CD8-positive, alpha-beta memory T cell (primary cell): Measurements from ENCODE around the gene TM4SF5. TPM values are rescaled to one million over a fixed set of nuclear protein-coding genes. Genes with fewer than 3 reads are reported as not detected.

Experiments
- CTCF ChIA-PET: fragments of 350-600 bp; sonication (Branson Sonifier 250); formaldehyde crosslinking; loops from one replicate; lab custom pipeline; 2021; ENCODE audit warnings: antibody characterized with exemption; lab: Charles Lee
- POLR2A ChIA-PET: fragments of 350-600 bp; sonication (Branson Sonifier 250); formaldehyde crosslinking; loops from one replicate; lab custom pipeline; 2021; ENCODE audit warnings: antibody characterized with exemption; lab: Charles Lee
- DNase-seq, 5 donors: peaks; one replicate each; pipeline versions ENCODE4 v3.0.0 to v3.0.0-alpha.2; 2020 to 2022; ENCODE audit warnings: mixed read lengths in 1 of 5
- H3K27ac ChIP-seq: one replicate; pipeline ENCODE4 v1.7.0; 2013; ENCODE audit warnings: low read depth, mild to moderate bottlenecking, low read length, moderate library complexity
- H3K27me3 ChIP-seq: 2 replicates; pipeline ENCODE4 v1.7.0; 2013; ENCODE audit warnings: low read length, mild to moderate bottlenecking; ENCODE audit not compliant: insufficient read depth, poor library complexity, severe bottlenecking
- H3K36me3 ChIP-seq: 2 replicates; pipeline ENCODE4 v1.7.0; 2013; ENCODE audit warnings: mild to moderate bottlenecking, low read length, moderate library complexity; ENCODE audit not compliant: insufficient read depth
- H3K4me1 ChIP-seq: 2 replicates; pipeline ENCODE4 v1.7.0; 2013; ENCODE audit warnings: mild to moderate bottlenecking, low read length, moderate library complexity; ENCODE audit not compliant: insufficient read depth
- H3K4me3 ChIP-seq: 2 replicates; pipeline ENCODE4 v1.7.0; 2013; ENCODE audit warnings: mild to moderate bottlenecking, low read length
- H3K9me3 ChIP-seq: 2 replicates; pipeline ENCODE4 v1.7.0; 2013; ENCODE audit warnings: mild to moderate bottlenecking, low read length
- H3K27ac Mint-ChIP-seq, 8 donors: one replicate each; pipeline ENCODE4 v1.8.0; 2020 to 2021; ENCODE audit warnings: mixed read lengths in 8 of 8, mild to moderate bottlenecking in 6 of 8, inconsistent platforms in 3 of 8, moderate library complexity in 3 of 8
- H3K27me3 Mint-ChIP-seq, 2 donors: one replicate each; pipeline ENCODE4 v1.8.0; 2020 to 2021; ENCODE audit warnings: mixed read lengths in 2 of 2, mild to moderate bottlenecking in 1 of 2, moderate library complexity in 1 of 2
- H3K36me3 Mint-ChIP-seq, 3 donors: one replicate each; pipeline ENCODE4 v1.8.0; 2020 to 2021; ENCODE audit warnings: mixed read lengths in 3 of 3, inconsistent platforms in 1 of 3, mild to moderate bottlenecking in 1 of 3
- H3K4me1 Mint-ChIP-seq, 3 donors: one replicate each; pipeline ENCODE4 v1.8.0; 2020 to 2021; ENCODE audit warnings: mixed read lengths in 3 of 3, inconsistent platforms in 1 of 3, mild to moderate bottlenecking in 1 of 3
- H3K4me3 Mint-ChIP-seq, 7 donors: one replicate each; pipeline ENCODE4 v1.8.0; 2020 to 2021; ENCODE audit warnings: mixed read lengths in 7 of 7, mild to moderate bottlenecking in 6 of 7, moderate library complexity in 4 of 7, inconsistent platforms in 2 of 7
- H3K9me3 Mint-ChIP-seq, 5 donors: one replicate each; pipeline ENCODE4 v1.8.0; 2020 to 2022; ENCODE audit warnings: mixed read lengths in 5 of 5, mild to moderate bottlenecking in 3 of 5, moderate library complexity in 2 of 5, inconsistent platforms in 1 of 5
- polyA plus RNA-seq: library from polyadenylated mRNA; unstranded; fragments of 300-500 nt; fragmentation: Illumina TruSeq; gene quantifications from one replicate; pipeline ENCODE4 v1.2.3, GENCODE V29; 2021
- total RNA-seq, 2 experiments: library from RNA; stranded (reverse); gene quantifications; one replicate each; pipeline ENCODE4 v1.2.3, GENCODE V29; 2021

The TM4SF5 gene
- total and polyA plus RNA-seq, 3 experiments from 2014 or later = not detected

GRCh38 chr17:4769628-4770027 lies 2.1 kb upstream of the TM4SF5 start:
- Histone ChIP-seq H3K4me3 (no peak overlapping the region), H3K9me3 (no peaks in the 10 kb centered on the region), H3K36me3 (no peaks in the 10 kb centered on the region), H3K4me1 (no peaks in the 10 kb centered on the region), H3K27me3 (no peaks in the 10 kb centered on the region), H3K27ac (no peak overlapping the region)
- Mint-ChIP-seq H3K4me1 (peaks cover 4 to 7% (median 7%) of the 10 kb centered on the region in 3 donors), H3K27ac (no peak overlapping the region), H3K4me3 (no peak overlapping the region), H3K27me3 (peaks cover 2 to 23% of the 10 kb centered on the region in 2 donors), H3K36me3 (no peaks in the 10 kb centered on the region), H3K9me3 (no peaks in the 10 kb centered on the region)
- DNase-seq = no peak
- POLR2A ChIA-PET = no interaction called here
- CTCF ChIA-PET = interaction anchor here (0.7 kb wide), 1 partner anchor 1842 kb away, joined by 3 read pairs; no protein-coding TSS in a partner anchor

GRCh38 chr17:4772235-4772613 lies 538 bp downstream of the TM4SF5 start:
- Histone ChIP-seq H3K36me3 (no peaks in the 10 kb centered on the region), H3K9me3 (no peaks in the 10 kb centered on the region), H3K4me1 (no peaks in the 10 kb centered on the region), H3K4me3 (no peak overlapping the region), H3K27me3 (no peaks in the 10 kb centered on the region), H3K27ac (no peak overlapping the region)
- no peak overlapping the region for H3K4me3 Mint-ChIP-seq
- peaks cover 2 to 30% of the 10 kb centered on the region in 2 donors for H3K27me3 Mint-ChIP-seq
- no peaks in the 10 kb centered on the region for H3K36me3 Mint-ChIP-seq
- DNase-seq = no peak
- ChIA-PET CTCF (interaction anchor here (0.9 kb wide), 1 partner anchor 17 kb away, joined by 3 read pairs; no protein-coding TSS in a partner anchor), POLR2A (no interaction called here)
- no peaks in the 10 kb centered on the region for H3K9me3 Mint-ChIP-seq
- H3K27ac Mint-ChIP-seq = no peak overlapping the region
- peaks cover 4 to 7% (median 7%) of the 10 kb centered on the region in 3 donors for H3K4me1 Mint-ChIP-seq

DNA sequence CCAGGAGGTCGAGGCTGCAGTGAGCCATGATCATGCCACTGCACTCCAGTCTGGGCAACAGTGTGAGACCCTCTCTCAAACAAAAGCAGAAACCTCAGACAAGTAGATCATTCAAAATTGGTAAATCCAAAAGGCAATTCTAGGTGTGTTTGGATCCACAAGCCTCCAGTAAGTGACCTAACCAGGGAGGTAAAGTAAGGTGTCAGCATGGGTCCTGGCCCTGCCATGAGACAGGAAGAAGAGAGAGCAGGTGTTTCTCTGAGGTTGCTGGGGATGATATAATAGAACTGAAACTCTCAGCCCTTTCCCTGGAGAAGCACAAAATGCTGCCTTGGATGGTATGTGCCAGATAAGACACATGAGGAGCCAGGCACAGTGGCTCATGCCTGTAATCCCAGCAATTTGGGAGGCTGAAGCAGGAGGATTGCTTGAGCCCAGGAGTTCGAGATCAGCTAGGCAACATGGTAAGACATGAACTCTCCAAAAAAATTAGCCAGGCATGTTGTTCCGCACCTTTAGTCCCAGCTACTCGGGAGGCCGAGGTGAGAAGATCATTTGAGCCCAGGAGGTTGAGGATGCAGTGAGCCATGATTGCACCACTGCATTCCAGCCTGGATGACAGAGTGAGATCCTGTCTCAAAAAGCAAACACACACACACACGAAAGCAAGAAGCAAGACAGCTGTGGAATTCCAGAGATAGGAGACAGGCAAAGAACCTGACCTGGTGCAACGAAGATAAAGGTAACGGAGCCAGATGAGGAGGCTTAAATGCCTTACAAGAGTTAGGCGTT lies 6.5 kb downstream of the TM4SF5 start:
- no peak overlapping the region for H3K27ac Mint-ChIP-seq
- H3K4me1 Mint-ChIP-seq = no peaks in the 10 kb centered on the region
- ChIA-PET POLR2A (no interaction called here), CTCF (interaction anchor here (4.7 kb wide), 1 partner anchor 12 kb away, joined by 28 read pairs; no protein-coding TSS in a partner anchor)
- Histone ChIP-seq H3K4me3 (no peak overlapping the region), H3K9me3 (no peaks in the 10 kb centered on the region), H3K4me1 (no peaks in the 10 kb centered on the region), H3K27me3 (no peaks in the 10 kb centered on the region), H3K27ac (no peak overlapping the region), H3K36me3 (no peaks in the 10 kb centered on the region)
- H3K36me3 Mint-ChIP-seq = no peaks in the 10 kb centered on the region
- no peak overlapping the region for H3K4me3 Mint-ChIP-seq
- no peak for DNase-seq
- H3K27me3 Mint-ChIP-seq = peaks cover 11 to 43% of the 10 kb centered on the region in 2 donors
- H3K9me3 Mint-ChIP-seq = no peaks in the 10 kb centered on the region

DNA sequence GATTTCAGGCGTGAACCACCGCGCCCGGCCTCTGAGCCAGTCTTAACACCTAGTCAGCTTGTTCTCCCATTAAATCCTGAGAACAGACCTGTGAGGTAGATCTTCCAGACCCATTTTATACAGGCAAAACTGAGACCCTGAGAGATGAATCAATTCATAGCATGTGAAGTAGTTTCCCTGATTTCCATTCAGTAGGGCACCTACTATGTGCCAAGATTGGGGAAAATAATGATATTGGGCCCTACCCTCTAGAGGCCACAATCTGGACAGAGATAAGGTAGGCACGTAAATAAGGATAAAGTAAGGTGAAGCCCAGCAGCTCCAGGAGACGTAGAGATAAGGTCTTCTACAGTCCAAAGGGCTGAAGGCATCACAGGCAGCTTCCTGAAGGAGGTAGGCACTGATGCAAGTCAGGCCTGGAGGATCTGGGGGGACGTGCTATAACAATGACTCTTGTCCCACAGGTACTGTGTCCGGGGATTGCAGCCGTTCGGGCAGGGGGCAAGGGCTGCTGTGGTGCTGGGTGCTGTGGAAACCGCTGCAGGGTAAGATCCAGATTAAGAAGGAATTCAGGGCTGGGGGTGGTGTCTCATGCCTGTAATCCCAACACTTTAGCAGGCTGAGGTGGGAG lies 8.8 kb downstream of the TM4SF5 start:
- DNase-seq = no peak
- Histone ChIP-seq H3K9me3 (no peaks in the 10 kb centered on the region), H3K4me1 (peaks cover 2% of the 10 kb centered on the region), H3K27ac (no peak overlapping the region), H3K4me3 (no peak overlapping the region), H3K27me3 (peaks cover 16% of the 10 kb centered on the region), H3K36me3 (no peaks in the 10 kb centered on the region)
- ChIA-PET CTCF (interaction anchor here (0.7 to 4.7 kb wide), 3 partner anchors 8 to 156 kb away, joined by 3 to 28 read pairs (median 3); partner anchors contain the start of gene GLTPD2), POLR2A (no interaction called here)
- no peaks in the 10 kb centered on the region for H3K9me3 Mint-ChIP-seq
- peaks cover 0 to 3% (median 3%) of the 10 kb centered on the region in 3 donors for H3K4me1 Mint-ChIP-seq
- H3K4me3 Mint-ChIP-seq = no peak overlapping the region
- H3K36me3 Mint-ChIP-seq = no peaks in the 10 kb centered on the region
- H3K27me3 Mint-ChIP-seq = peaks cover 28 to 49% of the 10 kb centered on the region in 2 donors
- no peak overlapping the region for H3K27ac Mint-ChIP-seq

DNA sequence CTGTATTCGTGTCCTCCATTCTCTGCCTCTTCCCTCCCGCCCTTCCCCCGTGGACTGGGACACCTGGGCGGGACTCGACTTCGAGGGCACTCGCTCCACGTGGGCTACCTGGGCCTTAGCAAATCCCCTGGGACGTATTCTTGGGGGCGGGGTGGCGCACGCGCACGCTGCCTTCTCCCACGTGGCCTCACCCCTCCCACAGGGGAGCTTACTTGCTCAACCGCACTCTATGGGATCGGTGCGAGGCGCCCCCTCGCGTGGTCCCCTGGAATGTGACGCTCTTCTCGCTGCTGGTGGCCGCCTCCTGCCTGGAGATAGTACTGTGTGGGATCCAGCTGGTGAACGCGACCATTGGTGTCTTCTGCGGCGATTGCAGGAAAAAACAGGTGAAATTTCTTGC lies 11.0 kb downstream of the TM4SF5 start:
- CTCF ChIA-PET = no interaction called here
- DNase-seq = no peak
- H3K27me3 ChIP-seq = peaks cover 23% of the 10 kb centered on the region

GRCh38 chr17:4785311-4786105 lies 13.8 kb downstream of the TM4SF5 start:
- no peak overlapping the region for H3K27ac Mint-ChIP-seq
- Histone ChIP-seq H3K27ac (no peak overlapping the region), H3K36me3 (no peaks in the 10 kb centered on the region), H3K4me3 (no peak overlapping the region), H3K4me1 (peaks cover 20% of the 10 kb centered on the region), H3K9me3 (no peaks in the 10 kb centered on the region), H3K27me3 (peaks cover 23% of the 10 kb centered on the region)
- POLR2A ChIA-PET = no interaction called here
- peaks cover 0 to 2% (median 0%) of the 10 kb centered on the region in 3 donors for H3K36me3 Mint-ChIP-seq
- peaks cover 0 to 2% (median 0%) of the 10 kb centered on the region in 5 donors for H3K9me3 Mint-ChIP-seq
- peaks cover 53 to 55% of the 10 kb centered on the region in 2 donors for H3K27me3 Mint-ChIP-seq
- DNase-seq = no peak
- CTCF ChIA-PET = interaction anchor here (0.9 to 4.1 kb wide), 3 partner anchors 71 to 91 kb away, joined by 3 to 15 read pairs (median 4); partner anchors contain the start of gene ARRB2
- peak overlapping the region in 6 of 7 donors; percentile 19 to 65 (median 48) for H3K4me3 Mint-ChIP-seq
- peaks cover 14 to 29% (median 18%) of the 10 kb centered on the region in 3 donors for H3K4me1 Mint-ChIP-seq

More for the DNA sequence above, 11.0 kb downstream of the TM4SF5 start:
- Mint-ChIP-seq H3K27me3 (peaks cover 48 to 65% of the 10 kb centered on the region in 2 donors), H3K27ac (no peak overlapping the region), H3K4me3 (no peak overlapping the region), H3K36me3 (no peaks in the 10 kb centered on the region), H3K9me3 (no peaks in the 10 kb centered on the region), H3K4me1 (peaks cover 10 to 22% (median 15%) of the 10 kb centered on the region in 3 donors)
- H3K4me3 ChIP-seq = no peak overlapping the region
- peaks cover 12% of the 10 kb centered on the region for H3K4me1 ChIP-seq
- POLR2A ChIA-PET = interaction anchor here (0.7 kb wide), 2 partner anchors 49 to 71 kb away, joined by 6 to 11 read pairs; no protein-coding TSS in a partner anchor
- no peaks in the 10 kb centered on the region for H3K9me3 ChIP-seq
- H3K36me3 ChIP-seq = no peaks in the 10 kb centered on the region
- H3K27ac ChIP-seq = no peak overlapping the region

DNA sequence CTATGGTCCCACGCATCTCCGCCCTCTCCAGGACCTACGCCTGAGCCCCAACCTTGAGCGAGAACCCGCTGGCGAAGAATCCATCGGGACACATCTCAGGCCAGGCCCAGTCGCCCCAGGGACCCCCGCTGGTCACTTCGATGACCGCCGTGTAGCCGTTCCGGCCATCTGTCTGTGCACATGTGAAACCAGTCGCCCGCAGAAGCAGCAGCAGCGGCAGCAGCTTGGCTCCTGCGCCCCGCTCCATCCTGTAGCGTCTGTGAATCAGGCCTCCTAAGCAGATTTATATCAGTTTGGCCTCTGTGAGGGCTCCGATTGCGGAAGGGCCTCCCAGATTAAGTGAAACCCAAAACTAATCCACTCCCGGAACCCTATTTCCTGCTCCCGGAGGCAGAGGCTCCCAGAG lies 14.4 kb downstream of the TM4SF5 start, which contains the start of gene VMO1:
VMO1 (minus strand) TSS at position 259 of the 406 bp plus-strand sequence; CDS start at position 247, 12 bp downstream.
- POLR2A ChIA-PET = no interaction called here
- peaks cover 0 to 2% (median 0%) of the 10 kb centered on the region in 3 donors for H3K36me3 Mint-ChIP-seq

More for the DNA sequence above, 14.4 kb downstream of the TM4SF5 start, which contains the start of gene VMO1:
- CTCF ChIA-PET = interaction anchor here (1.3 to 4.1 kb wide), 3 partner anchors 10 to 77 kb away, joined by 3 to 15 read pairs (median 4); partner anchors contain the start of genes ARRB2 and PSMB6
- peak within 1 kb of the TSS; percentile 19 to 88 (median 54) for H3K4me3 Mint-ChIP-seq
- Histone ChIP-seq H3K4me3 (no peak within 1 kb of the TSS), H3K27me3 (peaks cover 23% of the 10 kb centered on the region), H3K27ac (no peak within 1 kb of the TSS), H3K36me3 (no peaks in the 10 kb centered on the region), H3K4me1 (peaks cover 24% of the 10 kb centered on the region), H3K9me3 (no peaks in the 10 kb centered on the region)
- H3K4me1 Mint-ChIP-seq = peaks cover 18 to 35% (median 24%) of the 10 kb centered on the region in 3 donors
- DNase-seq = no peak
- H3K27me3 Mint-ChIP-seq = peaks cover 51 to 53% of the 10 kb centered on the region in 2 donors
- peaks cover 0 to 2% (median 0%) of the 10 kb centered on the region in 5 donors for H3K9me3 Mint-ChIP-seq
- H3K27ac Mint-ChIP-seq = peak within 1 kb of the TSS in 1 of 8 donors; percentile 80
